SH-SY5Y (cell line): ENCODE measurements around the gene SLC35F4.

Experiments used
- GATA2 ChIP-seq: IDR thresholded peaks from 2 replicates; pipeline ENCODE4 v1.6.1; 2011; ENCODE audit warnings: mild to moderate bottlenecking, low read depth, low read length
- GATA3 ChIP-seq: IDR thresholded peaks from 2 replicates; pipeline ENCODE4 v1.6.1; 2011; ENCODE audit warnings: low read depth, mild to moderate bottlenecking, low read length, moderate library complexity

DNA sequence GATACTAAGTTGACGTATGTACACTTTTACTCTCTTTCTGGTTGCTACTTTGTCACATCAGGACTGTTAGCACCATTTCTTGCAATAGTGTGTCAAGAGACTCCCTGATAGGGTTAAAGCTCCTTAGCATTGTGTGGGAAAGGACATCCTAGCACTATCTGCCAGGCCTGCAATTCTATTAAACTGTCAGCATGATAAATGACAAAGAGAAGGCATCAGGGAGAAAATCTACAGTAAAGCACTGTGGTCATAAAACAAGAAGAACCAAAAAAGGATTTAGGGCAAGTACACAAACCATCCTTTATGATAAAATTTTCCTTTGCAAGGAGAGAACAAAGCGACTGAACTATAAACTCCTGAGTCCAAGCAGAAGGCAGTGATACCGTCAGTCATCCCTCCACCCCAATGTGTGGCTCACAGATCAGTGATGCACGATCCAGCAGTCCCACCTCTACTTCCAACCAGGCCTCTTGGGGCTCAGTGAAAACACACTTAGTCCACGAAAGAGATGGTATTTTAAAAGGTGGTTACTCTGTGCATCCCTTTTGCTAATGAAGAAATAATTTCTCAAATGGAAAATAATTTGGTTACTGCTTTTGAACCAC, 31.4 kb upstream of the SLC35F4 start:
- TF ChIP-seq GATA2 (no peak), GATA3 (no peak)
